Activated CD8-positive, alpha-beta memory T cell treated with anti-CD3 and anti-CD28 coated beads, Interleukin-2, amount 10 ng/mL, durations not matched to agents 7 days and 5 days (primary cell): ENCODE results near the gene C2orf68. TPM values are rescaled to one million over a fixed set of nuclear protein-coding genes. Genes with fewer than 3 reads are reported as not detected.

ENCODE experiments used
- ATAC-seq: fragments of 150-1000 bp; cut with Tn5 transposase; one replicate; pipeline ENCODE4 v1.10.0; 2021; ENCODE audit warnings: moderate library complexity
- CTCF ChIA-PET: fragments of 350-600 bp; sonication (Branson Sonifier 250); formaldehyde crosslinking; loops from one replicate; lab custom pipeline; 2021; ENCODE audit warnings: antibody characterized with exemption; lab: Charles Lee
- DNase-seq: peaks from one replicate; pipeline ENCODE4 v3.0.0-alpha.2; 2020
- H3K27ac Mint-ChIP-seq: one replicate; pipeline ENCODE4 v1.8.0; 2021; ENCODE audit warnings: mild to moderate bottlenecking, mixed read lengths
- H3K27me3 Mint-ChIP-seq: one replicate; pipeline ENCODE4 v1.8.0; 2021; ENCODE audit warnings: mixed read lengths
- H3K36me3 Mint-ChIP-seq: one replicate; pipeline ENCODE4 v1.8.0; 2021; ENCODE audit warnings: mild to moderate bottlenecking, mixed read lengths
- H3K4me1 Mint-ChIP-seq: one replicate; pipeline ENCODE4 v1.8.0; 2021; ENCODE audit warnings: mixed read lengths
- H3K4me3 Mint-ChIP-seq: one replicate; pipeline ENCODE4 v1.8.0; 2021; ENCODE audit warnings: mild to moderate bottlenecking, moderate library complexity, mixed read lengths
- H3K9me3 Mint-ChIP-seq: one replicate; pipeline ENCODE4 v1.8.0; 2022; ENCODE audit warnings: low read depth, mixed read lengths
- total RNA-seq, 2 experiments: library from RNA; stranded (reverse); gene quantifications; one replicate each; pipeline ENCODE4 v1.2.3, GENCODE V29; 2021

Gene C2orf68
- total RNA-seq, 2 experiments from 2014 or later, result 47.3 to 47.9 TPM

- Mint-ChIP-seq H3K4me1 (peaks cover 8% of the 10 kb centered on the region), H3K4me3 (no peak overlapping the region), H3K9me3 (no peaks in the 10 kb centered on the region), H3K27ac (no peak overlapping the region), H3K27me3 (no peaks in the 10 kb centered on the region), H3K36me3 (peaks cover 52% of the 10 kb centered on the region)
- CTCF ChIA-PET, result interaction anchor here (1.0 to 4.0 kb wide), 16 partner anchors 10 to 164 kb away, joined by 3 to 28 read pairs (median 4); no protein-coding TSS in a partner anchor
- DNase-seq (no peak), ATAC-seq (no peak)
Observed at GRCh38 chr2:85649201-85650190, 37.6 kb upstream of the C2orf68 start.

GRCh38 chr2:85648619-85649018 is 36.8 kb upstream of the C2orf68 start:
- DNase-seq, result peak; percentile 45
- CTCF ChIA-PET, result interaction anchor here (0.6 to 4.0 kb wide), 13 partner anchors 9 to 165 kb away, joined by 3 to 28 read pairs (median 4); no protein-coding TSS in a partner anchor
- Mint-ChIP-seq H3K9me3 (no peaks in the 10 kb centered on the region), H3K36me3 (peaks cover 53% of the 10 kb centered on the region), H3K27me3 (no peaks in the 10 kb centered on the region), H3K27ac (peak overlapping the region; percentile 22), H3K4me1 (peaks cover 5% of the 10 kb centered on the region), H3K4me3 (no peak overlapping the region)
- peak; percentile 60 for ATAC-seq

GRCh38 chr2:85647823-85648526 is 36.1 kb upstream of the C2orf68 start:
- no peak for ATAC-seq
- no peaks in the 10 kb centered on the region for H3K9me3 Mint-ChIP-seq
- peaks cover 54% of the 10 kb centered on the region for H3K36me3 Mint-ChIP-seq
- DNase-seq, result no peak
- no peak overlapping the region for H3K4me3 Mint-ChIP-seq
- H3K4me1 Mint-ChIP-seq, result peaks cover 7% of the 10 kb centered on the region
- H3K27ac Mint-ChIP-seq, result peak overlapping the region; percentile 22
- H3K27me3 Mint-ChIP-seq, result no peaks in the 10 kb centered on the region
- CTCF ChIA-PET, result interaction anchor here (0.6 to 4.0 kb wide), 12 partner anchors 9 to 166 kb away, joined by 3 to 28 read pairs (median 4); no protein-coding TSS in a partner anchor

- Mint-ChIP-seq H3K27ac (no peak overlapping the region), H3K27me3 (no peaks in the 10 kb centered on the region), H3K4me3 (no peak overlapping the region), H3K4me1 (peaks cover 25% of the 10 kb centered on the region), H3K36me3 (peaks cover 60% of the 10 kb centered on the region), H3K9me3 (no peaks in the 10 kb centered on the region)
- ATAC-seq, result no peak
- CTCF ChIA-PET, result interaction anchor here (1.0 to 2.0 kb wide), 3 partner anchors 9 to 168 kb away, joined by 3 to 15 read pairs (median 5); no protein-coding TSS in a partner anchor
- DNase-seq, result no peak
Observed at GRCh38 chr2:85646166-85646565, 34.3 kb upstream of the C2orf68 start.

GRCh38 chr2:85644909-85645308 is 33.0 kb upstream of the C2orf68 start:
- Mint-ChIP-seq H3K4me3 (no peak overlapping the region), H3K36me3 (peaks cover 67% of the 10 kb centered on the region), H3K27me3 (no peaks in the 10 kb centered on the region), H3K4me1 (peaks cover 27% of the 10 kb centered on the region), H3K9me3 (no peaks in the 10 kb centered on the region), H3K27ac (no peak overlapping the region)
- no peak for DNase-seq
- ATAC-seq, result no peak
- CTCF ChIA-PET, result interaction anchor here (1.0 to 2.0 kb wide), 3 partner anchors 8 to 105 kb away, joined by 3 to 15 read pairs (median 3); no protein-coding TSS in a partner anchor

- H3K27ac Mint-ChIP-seq, result peak overlapping the region; percentile 82
- DNase-seq, result peak; percentile 59
Observed at GRCh38 chr2:85642725-85643124, 30.9 kb upstream of the C2orf68 start.

GRCh38 chr2:85635636-85636035 is 23.8 kb upstream of the C2orf68 start:
- H3K36me3 Mint-ChIP-seq, result peaks cover 62% of the 10 kb centered on the region
- ATAC-seq (no peak), DNase-seq (no peak)
- H3K9me3 Mint-ChIP-seq, result no peaks in the 10 kb centered on the region
- no peaks in the 10 kb centered on the region for H3K27me3 Mint-ChIP-seq
- no peak overlapping the region for H3K27ac Mint-ChIP-seq
- peaks cover 13% of the 10 kb centered on the region for H3K4me1 Mint-ChIP-seq
- CTCF ChIA-PET, result interaction anchor here (0.8 to 3.4 kb wide), 12 partner anchors 8 to 254 kb away, joined by 3 to 28 read pairs (median 4); no protein-coding TSS in a partner anchor
- no peak overlapping the region for H3K4me3 Mint-ChIP-seq

More at GRCh38 chr2:85642725-85643124, 30.9 kb upstream of the C2orf68 start:
- H3K4me1 Mint-ChIP-seq, result peaks cover 23% of the 10 kb centered on the region
- CTCF ChIA-PET, result interaction anchor here (0.9 to 1.6 kb wide), 4 partner anchors 8 to 86 kb away, joined by 3 to 4 read pairs (median 3); no protein-coding TSS in a partner anchor
- no peaks in the 10 kb centered on the region for H3K9me3 Mint-ChIP-seq
- no peaks in the 10 kb centered on the region for H3K27me3 Mint-ChIP-seq
- peaks cover 64% of the 10 kb centered on the region for H3K36me3 Mint-ChIP-seq
- peak; percentile 90 for ATAC-seq
- no peak overlapping the region for H3K4me3 Mint-ChIP-seq

- Mint-ChIP-seq H3K27ac (no peak overlapping the region), H3K4me3 (no peak overlapping the region), H3K4me1 (peaks cover 15% of the 10 kb centered on the region), H3K27me3 (no peaks in the 10 kb centered on the region), H3K9me3 (no peaks in the 10 kb centered on the region), H3K36me3 (peaks cover 65% of the 10 kb centered on the region)
- DNase-seq, result no peak
- no peak for ATAC-seq
- CTCF ChIA-PET, result interaction anchor here (0.6 to 1.7 kb wide), 7 partner anchors 8 to 357 kb away, joined by 3 to 5 read pairs (median 3); no protein-coding TSS in a partner anchor
Observed at GRCh38 chr2:85635011-85635410, 23.1 kb upstream of the C2orf68 start.

- Mint-ChIP-seq H3K4me3 (no peak overlapping the region), H3K27me3 (no peaks in the 10 kb centered on the region), H3K36me3 (peaks cover 55% of the 10 kb centered on the region), H3K4me1 (peaks cover 24% of the 10 kb centered on the region), H3K27ac (no peak overlapping the region), H3K9me3 (no peaks in the 10 kb centered on the region)
- CTCF ChIA-PET, result interaction anchor here (0.9 kb wide), 1 partner anchor 29 kb away, joined by 3 read pairs; no protein-coding TSS in a partner anchor
- DNase-seq (no peak), ATAC-seq (no peak)
Observed at GRCh38 chr2:85631316-85631715, 19.4 kb upstream of the C2orf68 start.

GRCh38 chr2:85628658-85629057 is 16.8 kb upstream of the C2orf68 start:
- no peaks in the 10 kb centered on the region for H3K9me3 Mint-ChIP-seq
- H3K27me3 Mint-ChIP-seq, result no peaks in the 10 kb centered on the region
- peaks cover 64% of the 10 kb centered on the region for H3K36me3 Mint-ChIP-seq
- peaks cover 21% of the 10 kb centered on the region for H3K4me1 Mint-ChIP-seq
- DNase-seq, result no peak
- CTCF ChIA-PET, result interaction anchor here (1.5 to 3.0 kb wide), 2 partner anchors 8 to 101 kb away, joined by 4 to 25 read pairs; no protein-coding TSS in a partner anchor
- peak; percentile 82 for ATAC-seq
- H3K4me3 Mint-ChIP-seq, result no peak overlapping the region
- peak overlapping the region; percentile 81 for H3K27ac Mint-ChIP-seq

GRCh38 chr2:85623991-85624390 is 12.1 kb upstream of the C2orf68 start:
- CTCF ChIA-PET, result interaction anchor here (2.4 kb wide), 1 partner anchor 13 kb away, joined by 11 read pairs; no protein-coding TSS in a partner anchor

GRCh38 chr2:85621338-85621737 is 9.5 kb upstream of the C2orf68 start:
- H3K27ac Mint-ChIP-seq, result no peak overlapping the region
- ATAC-seq (no peak), DNase-seq (no peak)
- no peaks in the 10 kb centered on the region for H3K27me3 Mint-ChIP-seq
- CTCF ChIA-PET, result interaction anchor here (0.5 to 4.8 kb wide), 3 partner anchors 13 to 58 kb away, joined by 3 to 30 read pairs (median 5); no protein-coding TSS in a partner anchor
- peaks cover 26% of the 10 kb centered on the region for H3K4me1 Mint-ChIP-seq
- no peaks in the 10 kb centered on the region for H3K9me3 Mint-ChIP-seq
- H3K4me3 Mint-ChIP-seq, result no peak overlapping the region
- H3K36me3 Mint-ChIP-seq, result peaks cover 52% of the 10 kb centered on the region

More at GRCh38 chr2:85623991-85624390, 12.1 kb upstream of the C2orf68 start:
- no peaks in the 10 kb centered on the region for H3K9me3 Mint-ChIP-seq
- ATAC-seq (no peak), DNase-seq (no peak)
- H3K4me1 Mint-ChIP-seq, result peaks cover 23% of the 10 kb centered on the region
- H3K4me3 Mint-ChIP-seq, result no peak overlapping the region
- H3K36me3 Mint-ChIP-seq, result peaks cover 53% of the 10 kb centered on the region
- H3K27me3 Mint-ChIP-seq, result no peaks in the 10 kb centered on the region
- H3K27ac Mint-ChIP-seq, result no peak overlapping the region
